GM12878 (cell line): ENCODE measurements around the gene MAGI2. TPM values are rescaled to one million over a fixed set of nuclear protein-coding genes. Genes with fewer than 3 reads are reported as not detected.

ENCODE experiments used
- ATAC-seq: fragments of 200-7000 bp; cut with Tn5 transposase; 3 replicates; pipeline ENCODE4 v1.9.1; 2020; ENCODE audit warnings: mild to moderate bottlenecking, moderate library complexity
- BruUV-seq: library from RNA; stranded (reverse); fragments of 400-500 nt; replicated peaks from 2 replicates; lab custom pipeline; 2021; lab: Mats Ljungman, UMichigan
- CTCF ChIA-PET: fragments of 300-600 bp; sonication (Branson Sonifier 250); formaldehyde crosslinking; extraction: SDS; loops from one replicate; lab custom pipeline; 2021; ENCODE audit warnings: inconsistent platforms; lab: Yijun Ruan, JAX
- POLR2A ChIA-PET: fragments of 350-600 bp; formaldehyde crosslinking; extraction: SDS; loops from one replicate; lab custom pipeline; 2021; ENCODE audit warnings: inconsistent platforms; lab: Charles Lee
- RAD21 ChIA-PET: fragments of 300-600 bp; sonication (Branson Sonifier 250); formaldehyde crosslinking; loops from one replicate; lab custom pipeline; 2023; ENCODE audit warnings: antibody characterized with exemption; ENCODE audit not compliant: unreplicated experiment; lab: Charles Lee
- SMC1A ChIA-PET: fragments of 300-600 bp; sonication (Branson Sonifier 250); formaldehyde crosslinking; loops from one replicate; lab custom pipeline; 2023; ENCODE audit not compliant: unreplicated experiment, uncharacterized antibody; lab: Charles Lee
- DNase-seq: peaks from one replicate; pipeline ENCODE4 v3.0.0-alpha.2; 2011; ENCODE audit warnings: low read depth, low spot score
- FAIRE-seq: peaks from 3 replicates; lab custom pipeline; 2011; peaks lifted over from hg19 to GRCh38; lab: Jason Lieb, UNC
- H2AFZ ChIP-seq: 2 replicates; pipeline ENCODE4 v1.6.0; 2011; ENCODE audit warnings: low read depth, low read length, control low read depth; ENCODE audit not compliant: control insufficient read depth
- H3K27ac ChIP-seq: 2 replicates; pipeline ENCODE4 v1.5.1; 2011; ENCODE audit warnings: control low read depth; ENCODE audit not compliant: control insufficient read depth, insufficient read depth
- H3K27me3 ChIP-seq, 2 experiments: replicated peaks in 1 of 2; 2 replicates each; pipeline versions ENCODE4 v1.6.0 to v1.6.1; 2011; ENCODE audit warnings: low read length in 1 of 2; ENCODE audit not compliant: control insufficient read depth in 2 of 2, insufficient read depth in 2 of 2
- H3K36me3 ChIP-seq, 2 experiments: 2 replicates each; pipeline ENCODE4 v1.5.1; 2011; ENCODE audit warnings: low read length in 1 of 2; ENCODE audit not compliant: control insufficient read depth in 2 of 2, insufficient read depth in 2 of 2
- H3K4me1 ChIP-seq: 2 replicates; pipeline ENCODE4 v1.6.1; 2011; ENCODE audit warnings: mild to moderate bottlenecking, low read length, moderate library complexity, mixed read lengths; ENCODE audit not compliant: control insufficient read depth, insufficient read depth
- H3K4me2 ChIP-seq: 2 replicates; pipeline ENCODE4 v1.6.0; 2011; ENCODE audit warnings: control low read depth; ENCODE audit not compliant: control insufficient read depth, insufficient read depth
- H3K4me3 ChIP-seq: fragments of 200-600 bp; sonication (generic); 2 replicates; pipeline ENCODE4 v1.5.1; 2016
- H3K79me2 ChIP-seq: 2 replicates; pipeline ENCODE4 v1.6.0; 2011; ENCODE audit warnings: low read length; ENCODE audit not compliant: control insufficient read depth, insufficient read depth
- H3K9ac ChIP-seq: 2 replicates; pipeline ENCODE4 v1.8.0; 2011; ENCODE audit warnings: low read length, control low read depth, mixed read lengths; ENCODE audit not compliant: control insufficient read depth, insufficient read depth
- H3K9me3 ChIP-seq: replicated peaks from 3 replicates; pipeline ENCODE4 v1.5.1; 2011; ENCODE audit warnings: mild to moderate bottlenecking, low read length; ENCODE audit not compliant: control insufficient read depth, insufficient read depth
- H4K20me1 ChIP-seq: 2 replicates; pipeline ENCODE4 v1.6.0; 2011; ENCODE audit not compliant: control insufficient read depth, insufficient read depth
- BCLAF1 ChIP-seq: fragments of 450-650 bp; IDR thresholded peaks from 2 replicates; pipeline ENCODE4 v1.6.1; 2017; ENCODE audit warnings: antibody characterized with exemption, mild to moderate bottlenecking, moderate library complexity
- CBFB ChIP-seq: IDR thresholded peaks from 2 replicates; pipeline ENCODE4 v1.6.1; 2016; ENCODE audit warnings: antibody characterized with exemption, low read depth
- CEBPZ ChIP-seq: fragments of 150-350 bp; IDR thresholded peaks from 2 replicates; pipeline ENCODE4 v1.6.1; 2016; ENCODE audit warnings: low read depth, low read length
- FOXM1 ChIP-seq: IDR thresholded peaks from 2 replicates; pipeline ENCODE4 v1.6.1; 2012; ENCODE audit warnings: low read depth, mild to moderate bottlenecking, inconsistent platforms, low read length, moderate library complexity
- GATAD2B ChIP-seq: fragments of 450-650 bp; conservative IDR thresholded peaks from 2 replicates; pipeline ENCODE4 v1.6.1; 2017; ENCODE audit warnings: low read depth, mild to moderate bottlenecking, moderate library complexity
- HDAC2 ChIP-seq: fragments of 200-600 bp; sonication (generic); IDR thresholded peaks from 2 replicates; pipeline ENCODE4 v1.6.1; 2017
- JUNB ChIP-seq: IDR thresholded peaks from 2 replicates; pipeline ENCODE4 v1.6.1; 2016; ENCODE audit warnings: antibody characterized with exemption, mild to moderate bottlenecking
- POLR2A ChIP-seq: IDR thresholded peaks from 2 replicates; pipeline ENCODE4 v1.6.1; 2011; ENCODE audit warnings: low read depth, mild to moderate bottlenecking, low read length
- RB1 ChIP-seq: fragments of 450-650 bp; formaldehyde crosslinking; IDR thresholded peaks from 2 replicates; pipeline ENCODE4 v1.6.1; 2017; ENCODE audit warnings: mild to moderate bottlenecking, borderline replicate concordance
- SIN3A ChIP-seq: IDR thresholded peaks from 2 replicates; pipeline ENCODE4 v1.6.1; 2012; ENCODE audit warnings: low read depth, low read length, improper control_type of control experiment
- SREBF1 ChIP-seq: IDR thresholded peaks from 2 replicates; pipeline ENCODE4 v1.6.1; 2012; ENCODE audit warnings: mild to moderate bottlenecking, low read length
- SRF ChIP-seq, 2 experiments: IDR thresholded peaks; 2 replicates each; pipeline ENCODE4 v1.6.1; 2011; ENCODE audit warnings: low read depth in 2 of 2, low read length in 2 of 2, mild to moderate bottlenecking in 1 of 2, moderate library complexity in 1 of 2
- TARDBP ChIP-seq: IDR thresholded peaks from 2 replicates; pipeline ENCODE4 v1.6.1; 2016; ENCODE audit warnings: borderline replicate concordance
- WRNIP1 ChIP-seq: IDR thresholded peaks from 2 replicates; pipeline ENCODE4 v1.6.1; 2011; ENCODE audit warnings: low read depth, low read length, improper control_type of control experiment, borderline replicate concordance
- YY1 ChIP-seq: IDR thresholded peaks from 2 replicates; pipeline ENCODE4 v1.6.1; 2011; ENCODE audit warnings: low read depth, mild to moderate bottlenecking, low read length
- ZNF207 ChIP-seq: fragments of 450-650 bp; IDR thresholded peaks from 2 replicates; pipeline ENCODE4 v1.6.1; 2014; ENCODE audit warnings: antibody characterized with exemption, mild to moderate bottlenecking, borderline replicate concordance
- WGBS: methylation state at CpG from one replicate; pipeline ENCODE4 v1.1.6; 2016; ENCODE audit warnings: low lambda C conversion rate; ENCODE audit not compliant: insufficient replicate concordance, insufficient coverage; ENCODE audit errors: missing lambda C conversion rate; 5-methylcytosine and 5-hydroxymethylcytosine counted together
- in situ Hi-C: fragments of 300-500 bp; cut with MboI; formaldehyde crosslinking; loops from 9 replicates; pipeline ENCODE4 v1.14.3; 2018; ENCODE audit warnings: mixed read lengths
- intact Hi-C: fragments of 100-400 bp; cut with micrococcal nuclease; formaldehyde crosslinking; loops from one replicate; pipeline ENCODE4 v1.14.2; 2022; ENCODE audit not compliant: unreplicated experiment
- polyA plus RNA-seq, 11 experiments: library from polyadenylated mRNA; depleted of rRNA in 4 of 11; unstranded in 6 of 11; stranded (reverse) in 5 of 11; fragments of >200 nt; fragmentation: Nextera tagmentation in 4 of 11; fragmentation: Illumina TruSeq in 1 of 11; extraction: Ambion mirVana in 4 of 11; extraction: Trizol in 1 of 11; gene quantifications; 1 replicate in 1 of 11; 2 replicates in 10 of 11; pipeline versions ENCODE4 v1.2.1 to v1.2.3, GENCODE V29; 2011 to 2016; ENCODE audit warnings: inconsistent platforms in 2 of 11, missing spikeins in 2 of 11, low read depth in 1 of 11
- total RNA-seq, 4 experiments: library from RNA; depleted of rRNA in 3 of 4; stranded (reverse); fragments of >200 nt in 3 of 4; fragmentation: Illumina TruSeq in 1 of 4; extraction: Trizol in 1 of 4; gene quantifications; 2 replicates each; pipeline versions ENCODE4 v1.2.1 to v1.2.3, GENCODE V29; 2013 to 2021
- TF ChIP-seq, protein P1 (sequence below): fragments of 450-650 bp; conservative IDR thresholded peaks from 2 replicates; pipeline ENCODE4 v1.6.1; 2017; ENCODE audit warnings: mild to moderate bottlenecking, moderate library complexity

MAGI2 gene
- total and polyA plus RNA-seq, 10 of the 15 experiments (the other 5 are each of a cell fraction or from before 2014, with no cell fraction given): 0.01 to 0.31 (median 0.05) TPM; not detected in 2

- TF ChIP-seq TARDBP: no peak
- TF ChIP-seq SRF (IDR thresholded peaks at IDR 0.05; ENCODE audit: low read depth in 2 of 2, low read length in 2 of 2): no peak
- no peak for TF ChIP-seq HDAC2
- TF ChIP-seq CBFB: no peak
- TF ChIP-seq CEBPZ: no peak
- TF ChIP-seq SREBF1: no peak
- TF ChIP-seq JUNB: no peak
- TF ChIP-seq, protein P1, sequence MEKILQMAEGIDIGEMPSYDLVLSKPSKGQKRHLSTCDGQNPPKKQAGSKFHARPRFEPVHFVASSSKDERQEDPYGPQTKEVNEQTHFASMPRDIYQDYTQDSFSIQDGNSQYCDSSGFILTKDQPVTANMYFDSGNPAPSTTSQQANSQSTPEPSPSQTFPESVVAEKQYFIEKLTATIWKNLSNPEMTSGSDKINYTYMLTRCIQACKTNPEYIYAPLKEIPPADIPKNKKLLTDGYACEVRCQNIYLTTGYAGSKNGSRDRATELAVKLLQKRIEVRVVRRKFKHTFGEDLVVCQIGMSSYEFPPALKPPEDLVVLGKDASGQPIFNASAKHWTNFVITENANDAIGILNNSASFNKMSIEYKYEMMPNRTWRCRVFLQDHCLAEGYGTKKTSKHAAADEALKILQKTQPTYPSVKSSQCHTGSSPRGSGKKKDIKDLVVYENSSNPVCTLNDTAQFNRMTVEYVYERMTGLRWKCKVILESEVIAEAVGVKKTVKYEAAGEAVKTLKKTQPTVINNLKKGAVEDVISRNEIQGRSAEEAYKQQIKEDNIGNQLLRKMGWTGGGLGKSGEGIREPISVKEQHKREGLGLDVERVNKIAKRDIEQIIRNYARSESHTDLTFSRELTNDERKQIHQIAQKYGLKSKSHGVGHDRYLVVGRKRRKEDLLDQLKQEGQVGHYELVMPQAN: no peak
- no peak for TF ChIP-seq SIN3A
- no peak for TF ChIP-seq ZNF207
- TF ChIP-seq GATAD2B: no peak
- no peak for TF ChIP-seq WRNIP1
- TF ChIP-seq POLR2A: no peak
- no peak for TF ChIP-seq BCLAF1
- TF ChIP-seq YY1: no peak
- no peak for TF ChIP-seq RB1
- no peak for TF ChIP-seq FOXM1
- Histone ChIP-seq H3K27ac (no peak overlapping the region), H3K9ac (no peak overlapping the region), H3K36me3 (no peaks in the 10 kb centered on the region), H3K9me3 (no peaks in the 10 kb centered on the region), H2AFZ (no peak overlapping the region), H3K4me1 (peaks cover 2% of the 10 kb centered on the region; the same call in 1 of the 2 replicates), H3K4me3 (no peak overlapping the region), H3K27me3 (no peaks in the 10 kb centered on the region; a peak in 1 of 4 replicates), H3K79me2 (no peaks in the 10 kb centered on the region), H3K4me2 (no peak overlapping the region), H4K20me1 (no peaks in the 10 kb centered on the region)
- FAIRE-seq (no peak), ATAC-seq (no peak), DNase-seq (no peak)
- 1% methylated on average over 4 of the region's 4 CpGs for WGBS
- in situ Hi-C loops (no loop called here), intact Hi-C loops (no loop called here)
- RAD21 ChIA-PET: no interaction called here
- BruUV-seq: no TSS peak
- CTCF ChIA-PET: no interaction called here
- POLR2A ChIA-PET: no interaction called here
- SMC1A ChIA-PET: interaction anchor here (1.1 kb wide), 1 partner anchor 21 kb away, joined by 5 read pairs; no protein-coding TSS in a partner anchor
Measured at GRCh38 chr7:78765943-78766729, 687.3 kb downstream of the MAGI2 start.
